Measurements from ENCODE around the gene IQSEC3. TPM values are rescaled to one million over a fixed set of nuclear protein-coding genes. Genes with fewer than 3 reads are reported as not detected.

IQSEC3 gene
- polyA plus RNA-seq, 1 donor from 2014 or later = 2.4 TPM

DNA sequence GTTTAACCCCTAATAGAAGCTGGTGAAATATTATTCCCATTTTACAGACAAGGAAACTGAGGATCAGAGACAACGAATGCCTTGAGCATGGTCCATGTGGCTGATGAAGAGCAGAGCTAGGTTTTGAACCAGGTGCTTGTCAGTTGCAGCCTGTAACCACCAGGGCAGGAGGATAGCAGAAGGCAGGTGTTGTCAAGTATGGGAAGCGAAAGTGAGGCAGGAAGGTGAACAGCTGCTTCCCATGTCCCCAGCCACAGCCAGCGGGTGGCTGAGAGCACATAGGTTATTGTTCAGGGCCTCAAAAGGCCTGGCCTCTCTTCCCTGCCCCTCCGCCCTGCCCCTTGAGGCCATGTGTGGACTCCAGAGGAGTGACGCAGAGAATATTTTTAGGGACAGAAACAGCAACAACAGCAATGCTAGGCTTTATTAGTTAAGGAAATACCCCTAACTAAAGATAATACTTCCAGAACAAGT lies 39.6 kb downstream of the IQSEC3 start:
- no peak overlapping the region for H3K9ac ChIP-seq (ENCODE audit: low read length)
- H3K4me2 ChIP-seq (ENCODE audit: low read length) = no peak overlapping the region
- H3K27ac ChIP-seq (ENCODE audit: low read length) = no peak overlapping the region
- H3K4me3 ChIP-seq (ENCODE audit: low read length) = no peak overlapping the region
- H3K9me3 ChIP-seq (ENCODE audit: low read length) = no peaks in the 10 kb centered on the region
- TF ChIP-seq RAD21 (conservative IDR thresholded peaks at IDR 0.05) = no peak
- no peak for TF ChIP-seq POLR2AphosphoS5 (IDR thresholded peaks at IDR 0.05)
- no peak for TF ChIP-seq SMC3 (conservative IDR thresholded peaks at IDR 0.05; ENCODE audit: poor library complexity)
- TF ChIP-seq CTCF (IDR thresholded peaks at IDR 0.05; ENCODE audit: poor library complexity, severe bottlenecking) = no peak
- TF ChIP-seq MXI1 (conservative IDR thresholded peaks at IDR 0.05; ENCODE audit: poor library complexity, severe bottlenecking) = no peak
- no peak for TF ChIP-seq EP300 (conservative IDR thresholded peaks at IDR 0.05; ENCODE audit: poor library complexity, severe bottlenecking)
- no peak for TF ChIP-seq REST (IDR thresholded peaks at IDR 0.05; ENCODE audit: borderline replicate concordance)
- no peaks in the 10 kb centered on the region for H3K79me2 ChIP-seq (replicated peaks; ENCODE audit: insufficient read depth, low read length)
- no peaks in the 10 kb centered on the region for H3K36me3 ChIP-seq (ENCODE audit: insufficient read depth, low read length)
- no peaks in the 10 kb centered on the region for H3K27me3 ChIP-seq (ENCODE audit: insufficient read depth, low read depth, low read length)
- H3K9me2 ChIP-seq (ENCODE audit: insufficient read depth, low read length) = no peaks in the 10 kb centered on the region
- no peak overlapping the region for H2AFZ ChIP-seq (ENCODE audit: low read depth, low read length)
- no peaks in the 10 kb centered on the region for H3F3A ChIP-seq (ENCODE audit: insufficient read depth, low read length, poor library complexity, severe bottlenecking)
- H4K20me1 ChIP-seq (ENCODE audit: insufficient read depth) = no peaks in the 10 kb centered on the region

- H3K79me2 ChIP-seq (replicated peaks; ENCODE audit: insufficient read depth, low read length) = no peaks in the 10 kb centered on the region
- no peaks in the 10 kb centered on the region for H4K20me1 ChIP-seq (ENCODE audit: insufficient read depth)
- H2AFZ ChIP-seq (ENCODE audit: low read depth, low read length) = no peak overlapping the region
- H3K27me3 ChIP-seq (ENCODE audit: insufficient read depth, low read depth, low read length) = no peaks in the 10 kb centered on the region
- no peaks in the 10 kb centered on the region for H3K36me3 ChIP-seq (ENCODE audit: insufficient read depth, low read length)
- H3K9me2 ChIP-seq (ENCODE audit: insufficient read depth, low read length) = no peaks in the 10 kb centered on the region
- no peak overlapping the region for H3K4me3 ChIP-seq (ENCODE audit: low read length)
- no peak for TF ChIP-seq RAD21 (conservative IDR thresholded peaks at IDR 0.05)
- H3K9ac ChIP-seq (ENCODE audit: low read length) = no peak overlapping the region
- H3F3A ChIP-seq (ENCODE audit: insufficient read depth, low read length, poor library complexity, severe bottlenecking) = no peaks in the 10 kb centered on the region
- no peak overlapping the region for H3K27ac ChIP-seq (ENCODE audit: low read length)
- no peaks in the 10 kb centered on the region for H3K9me3 ChIP-seq (ENCODE audit: low read length)
- no peak overlapping the region for H3K4me2 ChIP-seq (ENCODE audit: low read length)
Observed at GRCh38 chr12:108594-108993, 42.0 kb downstream of the IQSEC3 start.

- H3K4me2 ChIP-seq (ENCODE audit: low read length) = no peak overlapping the region
- H3K9ac ChIP-seq (ENCODE audit: low read length) = no peak overlapping the region
- H3K27ac ChIP-seq (ENCODE audit: low read length) = no peak overlapping the region
- no peaks in the 10 kb centered on the region for H3K27me3 ChIP-seq (ENCODE audit: insufficient read depth, low read depth, low read length)
- H3K79me2 ChIP-seq (replicated peaks; ENCODE audit: insufficient read depth, low read length) = no peaks in the 10 kb centered on the region
- no peaks in the 10 kb centered on the region for H3F3A ChIP-seq (ENCODE audit: insufficient read depth, low read length, poor library complexity, severe bottlenecking)
- H3K4me3 ChIP-seq (ENCODE audit: low read length) = no peak overlapping the region
- no peak overlapping the region for H2AFZ ChIP-seq (ENCODE audit: low read depth, low read length)
- no peak for TF ChIP-seq EP300 (conservative IDR thresholded peaks at IDR 0.05; ENCODE audit: poor library complexity, severe bottlenecking)
- no peak for TF ChIP-seq REST (IDR thresholded peaks at IDR 0.05; ENCODE audit: borderline replicate concordance)
- no peak for TF ChIP-seq EZH2 (IDR thresholded peaks at IDR 0.05; ENCODE audit: borderline replicate concordance, insufficient read depth, low read length, poor library complexity, severe bottlenecking)
- TF ChIP-seq CTCF (IDR thresholded peaks at IDR 0.05; ENCODE audit: poor library complexity, severe bottlenecking) = no peak
- TF ChIP-seq TAF1 (IDR thresholded peaks at IDR 0.05; ENCODE audit: low read depth) = no peak
- no peak for TF ChIP-seq POLR2AphosphoS5 (IDR thresholded peaks at IDR 0.05)
- no peak for TF ChIP-seq SMC3 (conservative IDR thresholded peaks at IDR 0.05; ENCODE audit: poor library complexity)
- no peak for TF ChIP-seq RAD21 (conservative IDR thresholded peaks at IDR 0.05)
- TF ChIP-seq MXI1 (conservative IDR thresholded peaks at IDR 0.05; ENCODE audit: poor library complexity, severe bottlenecking) = no peak
- no peaks in the 10 kb centered on the region for H4K20me1 ChIP-seq (ENCODE audit: insufficient read depth)
- no peaks in the 10 kb centered on the region for H3K9me3 ChIP-seq (ENCODE audit: low read length)
- H3K36me3 ChIP-seq (ENCODE audit: insufficient read depth, low read length) = no peaks in the 10 kb centered on the region
- no peaks in the 10 kb centered on the region for H3K9me2 ChIP-seq (ENCODE audit: insufficient read depth, low read length)
Observed at GRCh38 chr12:109446-109845, 42.9 kb downstream of the IQSEC3 start.

All from neural cell (in vitro differentiated cells).